GM12891 (cell line): ENCODE results near the gene CDH6.

ENCODE experiments used
- POLR2A ChIP-seq: IDR thresholded peaks from 2 replicates; pipeline ENCODE4 v1.6.1; 2011; ENCODE audit warnings: low read depth, low read length, control low read depth
- POLR2AphosphoS5 ChIP-seq: IDR thresholded peaks from 2 replicates; pipeline ENCODE4 v1.6.1; 2011; ENCODE audit warnings: low read depth, low read length, control low read depth
- POU2F2 ChIP-seq: IDR thresholded peaks from 2 replicates; pipeline ENCODE4 v1.6.1; 2011; ENCODE audit warnings: low read depth, mild to moderate bottlenecking, control low read depth, low read length, moderate library complexity
- SPI1 ChIP-seq: IDR thresholded peaks from 2 replicates; pipeline ENCODE4 v1.6.1; 2011; ENCODE audit warnings: low read depth, low read length, control low read depth
- TAF1 ChIP-seq: IDR thresholded peaks from 2 replicates; pipeline ENCODE4 v1.6.1; 2011; ENCODE audit warnings: low read depth, low read length, control low read depth

DNA sequence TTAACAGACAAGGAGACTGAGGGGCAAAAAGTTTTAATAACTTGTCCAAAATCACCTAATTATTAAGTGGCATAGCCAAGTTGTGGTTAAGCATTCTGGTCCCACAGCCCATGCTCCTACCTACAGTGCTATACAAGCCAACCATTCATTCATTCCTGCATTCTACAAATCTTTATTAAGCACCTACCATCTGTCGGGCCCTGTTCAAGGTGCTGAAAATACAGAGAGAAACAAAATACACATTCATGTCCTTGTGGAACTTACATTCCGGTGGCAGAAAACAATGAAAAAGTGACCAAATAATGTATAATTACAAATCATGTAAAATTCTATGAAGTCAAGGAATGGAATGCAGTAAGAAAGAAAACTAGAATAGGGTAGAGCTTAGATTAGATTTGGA lies 27.8 kb upstream of the CDH6 start:
- TF ChIP-seq POU2F2 (no peak), POLR2A (no peak), POLR2AphosphoS5 (no peak), TAF1 (no peak), SPI1 (no peak)
